ENCODE results near the gene ALKBH3. TPM values are rescaled to one million over a fixed set of nuclear protein-coding genes. Genes with fewer than 3 reads are reported as not detected.

ALKBH3 gene
- total RNA-seq, 1 experiment from 2014 or later = 13.3 TPM

GRCh38 chr11:43835104-43835503 lies 45.5 kb upstream of the ALKBH3 start:
- Mint-ChIP-seq H3K27ac (no peak overlapping the region), H3K9me3 (no peaks in the 10 kb centered on the region), H3K4me1 (no peaks in the 10 kb centered on the region), H3K36me3 (peaks cover 34% of the 10 kb centered on the region), H3K4me3 (no peak overlapping the region), H3K27me3 (ENCODE audit: low read depth) (no peaks in the 10 kb centered on the region)
- DNase-seq (ENCODE audit: low spot score) (no peak), ATAC-seq (no peak)
- ChIA-PET POLR2A (no interaction called here), CTCF (interaction anchor here (0.8 to 1.8 kb wide), 2 partner anchors 10 to 16 kb away, joined by 4 to 11 read pairs; no protein-coding TSS in a partner anchor)
- TF ChIP-seq ZNF317 (CRISPR knock-in tag; IDR thresholded peaks at IDR 0.05; ENCODE audit: borderline replicate concordance, low read depth) (no peak), ZNF416 (CRISPR knock-in tag; IDR thresholded peaks at IDR 0.05) (no peak), ZNF232 (CRISPR knock-in tag; IDR thresholded peaks at IDR 0.05) (no peak), SOX15 (CRISPR knock-in tag; IDR thresholded peaks at IDR 0.05) (no peak), GRHL2 (CRISPR knock-in tag; IDR thresholded peaks at IDR 0.05; ENCODE audit: insufficient replicate concordance, severe bottlenecking) (no peak), GTF2I (CRISPR knock-in tag; conservative IDR thresholded peaks at IDR 0.05) (no peak), ATF3 (CRISPR knock-in tag; conservative IDR thresholded peaks at IDR 0.05) (no peak), NFE2L1 (CRISPR knock-in tag; IDR thresholded peaks at IDR 0.05) (no peak), IRF1 (CRISPR knock-in tag; IDR thresholded peaks at IDR 0.05) (no peak), ZNF138 (CRISPR knock-in tag; conservative IDR thresholded peaks at IDR 0.05) (no peak), TEAD4 (CRISPR knock-in tag; IDR thresholded peaks at IDR 0.05) (no peak), MYBL2 (CRISPR knock-in tag; IDR thresholded peaks at IDR 0.05) (no peak), AR (CRISPR knock-in tag; IDR thresholded peaks at IDR 0.05) (no peak)

- Mint-ChIP-seq H3K36me3 (peaks cover 41% of the 10 kb centered on the region), H3K27me3 (ENCODE audit: low read depth) (no peaks in the 10 kb centered on the region), H3K4me1 (peaks cover 11% of the 10 kb centered on the region), H3K9me3 (peaks cover 4% of the 10 kb centered on the region), H3K27ac (no peak overlapping the region), H3K4me3 (no peak overlapping the region)
- DNase-seq (ENCODE audit: low spot score) (no peak), ATAC-seq (no peak)
- POLR2A ChIA-PET = no interaction called here
- CTCF ChIA-PET = interaction anchor here (1.3 to 1.8 kb wide), 2 partner anchors 12 to 14 kb away, joined by 4 to 9 read pairs; no protein-coding TSS in a partner anchor
- TF ChIP-seq CTCF (IDR thresholded peaks at IDR 0.05) (no peak), NFATC4 (CRISPR knock-in tag; IDR thresholded peaks at IDR 0.05) (no peak)
Observed at GRCh38 chr11:43837879-43838278, 42.8 kb upstream of the ALKBH3 start.

- Mint-ChIP-seq H3K4me3 (no peak overlapping the region), H3K4me1 (peaks cover 11% of the 10 kb centered on the region), H3K27ac (no peak overlapping the region), H3K27me3 (ENCODE audit: low read depth) (no peaks in the 10 kb centered on the region), H3K9me3 (peaks cover 4% of the 10 kb centered on the region), H3K36me3 (peaks cover 52% of the 10 kb centered on the region)
- TF ChIP-seq ETV6 (CRISPR knock-in tag; IDR thresholded peaks at IDR 0.05) = peak; percentile 95
- TF ChIP-seq ZNF425 (CRISPR knock-in tag; conservative IDR thresholded peaks at IDR 0.05) = no peak
- TF ChIP-seq GRHL2 (CRISPR knock-in tag; IDR thresholded peaks at IDR 0.05; ENCODE audit: insufficient replicate concordance, severe bottlenecking) = no peak
- TF ChIP-seq ERG (CRISPR knock-in tag; IDR thresholded peaks at IDR 0.05) = no peak
- DNase-seq (ENCODE audit: low spot score) (no peak), ATAC-seq (peak; percentile 50)
- POLR2A ChIA-PET = no interaction called here
- CTCF ChIA-PET = interaction anchor here (1.1 to 2.1 kb wide), 3 partner anchors 10 to 16 kb away, joined by 6 to 8 read pairs (median 6); no protein-coding TSS in a partner anchor
Observed at GRCh38 chr11:43842021-43842420, 38.6 kb upstream of the ALKBH3 start.

Measured in WTC11 (cell line).